Endothelial cell (in vitro differentiated cells): ENCODE data around the gene ALAS1. TPM values are rescaled to one million over a fixed set of nuclear protein-coding genes. Genes with fewer than 3 reads are reported as not detected.

Source experiments
- DNase-seq: peaks from one replicate; pipeline ENCODE4 v3.0.0; 2021; ENCODE audit warnings: low spot score
- H3K27ac Mint-ChIP-seq: one replicate; pipeline ENCODE4 v1.8.0; 2021; ENCODE audit warnings: mixed read lengths, inconsistent platforms; ENCODE audit not compliant: unreplicated experiment
- H3K27me3 Mint-ChIP-seq: one replicate; pipeline ENCODE4 v1.8.0; 2021; ENCODE audit warnings: mild to moderate bottlenecking, moderate library complexity, mixed read lengths, inconsistent platforms; ENCODE audit not compliant: unreplicated experiment
- H3K36me3 Mint-ChIP-seq: one replicate; pipeline ENCODE4 v1.8.0; 2021; ENCODE audit warnings: mild to moderate bottlenecking, low read depth, mixed read lengths, inconsistent platforms; ENCODE audit not compliant: unreplicated experiment
- H3K4me1 Mint-ChIP-seq: one replicate; pipeline ENCODE4 v1.8.0; 2021; ENCODE audit warnings: mild to moderate bottlenecking, mixed read lengths, inconsistent platforms; ENCODE audit not compliant: unreplicated experiment
- H3K4me3 Mint-ChIP-seq: one replicate; pipeline ENCODE4 v1.8.0; 2021; ENCODE audit warnings: mild to moderate bottlenecking, mixed read lengths, inconsistent platforms; ENCODE audit not compliant: unreplicated experiment
- H3K9me3 Mint-ChIP-seq: one replicate; pipeline ENCODE4 v1.8.0; 2021; ENCODE audit warnings: mixed read lengths, inconsistent platforms; ENCODE audit not compliant: unreplicated experiment
- CTCF ChIP-seq: fragments of 200-600 bp; sonication (generic); IDR thresholded peaks from one replicate; pipeline ENCODE4 v1.5.0; 2021; ENCODE audit warnings: antibody characterized with exemption; ENCODE audit not compliant: unreplicated experiment
- total RNA-seq: library from RNA; stranded (reverse); fragmentation: NEBNext Ultra II Directional; extraction: Animal tissue kit (Norgen Biotek cat#: 25700); gene quantifications from one replicate; pipeline ENCODE4 v1.2.1, GENCODE V29; 2021; ENCODE audit not compliant: unreplicated experiment

Gene ALAS1
- total RNA-seq, 1 donor from 2014 or later = 59.1 TPM

DNA sequence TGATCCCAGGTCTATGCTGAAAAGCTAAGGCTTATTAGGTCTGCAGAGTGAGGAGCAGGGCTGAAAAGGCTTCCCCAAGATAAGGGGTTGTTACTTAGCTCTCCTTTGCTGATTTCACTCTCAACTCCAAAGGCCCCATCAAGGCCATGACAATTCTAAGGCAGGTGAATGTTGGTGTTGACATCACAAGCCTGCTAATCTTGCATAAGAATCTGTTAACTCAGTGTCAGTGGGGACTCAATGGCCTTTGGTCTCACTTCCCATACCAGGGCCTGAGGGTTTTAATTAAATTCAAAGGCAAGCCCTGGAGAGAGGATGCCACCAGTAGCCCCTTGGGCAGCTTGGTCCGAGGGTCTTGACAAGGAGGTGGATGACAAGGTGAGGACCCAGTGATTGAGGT is 9.4 kb upstream of the ALAS1 start:
- Mint-ChIP-seq H3K4me1 (no peaks in the 10 kb centered on the region), H3K9me3 (no peaks in the 10 kb centered on the region)

DNA sequence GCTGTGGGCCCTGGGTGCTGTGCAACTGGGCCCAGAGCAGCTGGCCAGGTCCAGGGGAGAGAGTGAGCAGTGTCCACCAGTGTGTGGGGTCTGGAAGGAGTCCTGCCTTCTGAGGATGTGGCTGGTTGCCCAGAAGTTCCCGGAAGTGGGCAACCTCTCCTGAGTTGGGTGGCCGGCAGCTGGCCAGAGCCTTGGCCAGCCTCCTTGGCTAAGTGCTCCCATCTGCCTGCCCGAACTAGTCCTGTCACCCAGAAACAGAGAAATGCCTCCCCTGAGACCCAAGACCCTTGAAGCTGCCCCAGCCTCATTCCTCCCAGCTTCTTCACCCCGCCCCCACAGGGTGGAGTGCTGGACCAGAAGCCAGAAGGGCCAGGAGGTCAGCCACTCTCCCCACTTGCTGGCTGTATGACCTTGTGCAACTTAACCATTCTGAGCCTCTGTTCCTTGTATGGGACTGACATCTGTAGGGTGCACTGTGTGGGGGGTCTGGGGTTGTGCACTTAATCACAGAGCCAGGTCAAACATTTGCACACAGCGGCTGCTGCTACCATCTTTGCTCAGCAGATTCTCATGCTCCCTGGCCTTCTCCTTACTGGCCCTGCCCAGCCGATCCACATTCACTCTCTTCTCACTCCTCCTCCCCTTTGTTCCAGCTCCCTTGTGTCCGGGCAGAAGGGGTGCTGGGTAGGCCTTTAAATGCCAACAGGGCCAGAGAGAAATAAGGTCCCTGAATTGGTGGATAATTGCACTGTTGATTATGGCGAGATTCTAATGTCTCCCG is 7.5 kb upstream of the ALAS1 start:
- Mint-ChIP-seq H3K27ac (no peak overlapping the region), H3K36me3 (peaks cover 3% of the 10 kb centered on the region), H3K9me3 (no peaks in the 10 kb centered on the region), H3K27me3 (no peaks in the 10 kb centered on the region), H3K4me1 (no peaks in the 10 kb centered on the region), H3K4me3 (no peak overlapping the region)
- TF ChIP-seq CTCF = no peak
- DNase-seq = no peak

More for the DNA sequence above, 9.4 kb upstream of the ALAS1 start:
- Mint-ChIP-seq H3K27ac (no peak overlapping the region), H3K4me3 (no peak overlapping the region), H3K36me3 (peaks cover 4% of the 10 kb centered on the region), H3K27me3 (peaks cover 2% of the 10 kb centered on the region)
- no peak for TF ChIP-seq CTCF
- no peak for DNase-seq

GRCh38 chr3:52191663-52192062 is 6.3 kb upstream of the ALAS1 start:
- Mint-ChIP-seq H3K27ac (no peak overlapping the region), H3K9me3 (no peaks in the 10 kb centered on the region), H3K4me3 (no peak overlapping the region), H3K36me3 (no peaks in the 10 kb centered on the region), H3K4me1 (peaks cover 3% of the 10 kb centered on the region), H3K27me3 (no peaks in the 10 kb centered on the region)
- DNase-seq = no peak
- no peak for TF ChIP-seq CTCF

GRCh38 chr3:52193065-52193464 is 4.9 kb upstream of the ALAS1 start:
- Mint-ChIP-seq H3K9me3 (no peaks in the 10 kb centered on the region), H3K4me1 (peaks cover 8% of the 10 kb centered on the region), H3K27me3 (no peaks in the 10 kb centered on the region), H3K27ac (no peak overlapping the region), H3K4me3 (no peak overlapping the region), H3K36me3 (no peaks in the 10 kb centered on the region)
- no peak for TF ChIP-seq CTCF
- DNase-seq = no peak

DNA sequence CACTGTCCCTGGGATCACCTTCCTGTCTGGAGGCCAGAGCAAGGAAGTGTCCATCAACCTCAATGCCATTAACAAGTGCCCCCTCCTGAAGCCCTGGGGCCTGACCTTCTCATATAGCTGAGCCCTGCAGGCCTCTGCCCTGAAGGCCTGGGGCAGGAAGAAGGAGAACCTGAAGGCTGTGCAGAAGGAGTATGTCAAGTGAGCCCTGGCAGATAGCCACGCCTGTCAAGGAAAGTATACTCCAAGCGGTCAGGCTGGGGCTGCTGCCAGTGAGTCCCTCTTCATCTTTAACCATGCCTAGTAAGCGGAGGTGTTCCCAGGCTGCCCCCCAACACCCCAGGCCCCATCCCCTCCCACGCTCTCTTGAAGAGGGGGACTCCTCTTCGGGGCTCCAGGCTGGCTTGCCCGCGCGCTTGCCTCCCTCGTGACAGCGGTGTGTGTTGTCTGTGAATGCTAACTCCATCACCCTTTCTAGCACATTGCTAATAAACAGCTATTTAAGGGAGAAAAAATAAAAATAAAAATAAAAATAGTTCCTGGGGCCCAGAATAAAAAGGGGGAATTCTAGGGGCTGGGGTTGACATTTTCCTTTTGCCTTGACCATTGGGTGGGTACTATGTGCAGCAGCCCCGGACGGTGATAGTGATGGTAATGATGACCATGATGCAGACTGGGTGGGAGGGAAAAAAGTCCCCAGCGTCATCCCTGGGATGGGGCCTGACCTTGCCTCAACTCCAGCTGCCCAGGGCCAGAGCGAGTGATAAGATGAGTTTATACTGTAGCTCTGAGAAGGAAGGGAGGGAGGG is 3.3 kb upstream of the ALAS1 start:
- H3K9me3 Mint-ChIP-seq = no peaks in the 10 kb centered on the region
- H3K27ac Mint-ChIP-seq = no peak overlapping the region
- no peak overlapping the region for H3K4me3 Mint-ChIP-seq
- TF ChIP-seq CTCF = no peak
- H3K4me1 Mint-ChIP-seq = peaks cover 18% of the 10 kb centered on the region
- DNase-seq = no peak
- no peaks in the 10 kb centered on the region for H3K27me3 Mint-ChIP-seq
- peaks cover 10% of the 10 kb centered on the region for H3K36me3 Mint-ChIP-seq
